GM18502 (cell line): ENCODE results near the gene P4HB.
A peak's percentile ranks its signal among the peaks of the same experiment; 100 is the strongest.

Experiments
- ATAC-seq: cut with Tn5 transposase; IDR thresholded peaks from one replicate; pipeline ENCODE4 v1.9.1; 2021; ENCODE audit warnings: mild to moderate bottlenecking; ENCODE audit not compliant: unreplicated experiment, poor library complexity

Gene P4HB

DNA sequence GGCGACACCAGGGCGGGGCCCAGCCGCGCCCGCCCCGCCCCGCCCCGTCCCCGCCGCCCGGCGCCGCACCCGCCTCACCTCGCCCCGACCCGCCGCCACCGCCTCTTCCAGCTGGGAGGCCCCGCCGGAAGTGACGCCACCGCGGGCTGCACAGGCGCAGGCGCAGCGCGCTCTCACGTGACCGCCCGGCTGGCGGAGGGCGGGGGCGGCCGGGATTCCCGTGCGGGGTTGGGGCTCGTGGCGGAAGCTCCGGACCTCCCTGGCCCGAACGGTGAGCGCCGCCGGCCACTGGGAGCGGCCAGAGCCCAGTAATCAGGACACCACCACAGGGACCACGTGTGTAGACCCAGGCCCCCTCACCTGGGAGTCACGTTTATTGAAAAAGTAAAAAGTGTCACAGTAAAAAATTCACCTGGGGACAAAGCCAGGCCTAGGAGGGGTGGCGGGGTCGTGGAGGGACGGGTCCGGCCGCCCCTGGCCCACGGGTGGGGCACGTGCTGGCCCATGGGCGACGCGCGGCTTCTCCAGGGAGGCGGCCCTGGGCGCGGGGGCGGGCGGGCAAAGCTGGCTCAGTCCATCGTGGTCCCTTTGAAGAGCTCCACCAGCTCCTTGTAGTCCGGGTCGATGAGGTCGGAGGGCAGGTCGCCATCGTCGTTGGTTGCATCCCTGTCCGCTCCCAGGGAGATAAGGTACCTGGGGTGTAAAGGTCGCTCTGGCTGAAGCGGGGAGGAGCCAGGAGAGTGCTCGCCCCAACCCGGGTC lies 27.0 kb downstream of the P4HB start, which contains the start of gene MCRIP1:
MCRIP1 (minus strand) TSS at position 132 of the 761 bp plus-strand sequence. CDS start 8,785 bp downstream, outside the sequence.
- peak; percentile 71 for ATAC-seq

DNA sequence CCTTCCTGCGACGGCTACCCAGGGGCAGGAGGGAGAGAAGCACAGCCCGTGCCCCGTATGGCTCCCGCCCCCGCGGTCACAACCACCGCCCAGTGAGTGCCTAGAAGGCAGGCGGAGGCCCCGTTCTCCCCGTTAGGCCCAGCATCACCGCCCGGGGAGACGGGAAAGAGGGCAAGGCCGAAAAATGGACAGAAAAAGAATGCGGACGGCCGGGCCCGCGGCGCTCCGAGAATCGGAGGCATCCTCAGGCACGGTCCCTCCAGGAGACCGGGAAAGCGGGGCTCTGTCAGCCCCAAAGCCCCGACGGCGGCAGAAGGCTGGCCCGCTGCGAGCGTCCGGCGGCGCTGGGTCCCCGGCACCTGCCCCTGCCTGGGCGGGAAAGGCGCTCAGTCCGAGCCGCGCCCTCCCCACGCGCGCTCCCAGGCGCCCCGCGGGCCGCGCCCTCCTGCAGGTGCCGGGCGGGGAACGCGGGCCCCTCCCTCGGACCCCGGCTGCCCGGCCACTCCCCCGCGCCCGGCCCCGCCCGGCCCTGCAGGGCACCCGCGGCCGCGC lies 27.7 kb downstream of the P4HB start:
- peak; percentile 67 for ATAC-seq

- peak; percentile 6 for ATAC-seq
These were observed 28.3 kb downstream of the P4HB start for GRCh38 chr17:81831957-81832607.

GRCh38 chr17:81831563-81831956 lies 28.8 kb downstream of the P4HB start:
- no peak for ATAC-seq

- no peak for ATAC-seq
These were observed 30.5 kb downstream of the P4HB start for GRCh38 chr17:81829858-81830257.

DNA sequence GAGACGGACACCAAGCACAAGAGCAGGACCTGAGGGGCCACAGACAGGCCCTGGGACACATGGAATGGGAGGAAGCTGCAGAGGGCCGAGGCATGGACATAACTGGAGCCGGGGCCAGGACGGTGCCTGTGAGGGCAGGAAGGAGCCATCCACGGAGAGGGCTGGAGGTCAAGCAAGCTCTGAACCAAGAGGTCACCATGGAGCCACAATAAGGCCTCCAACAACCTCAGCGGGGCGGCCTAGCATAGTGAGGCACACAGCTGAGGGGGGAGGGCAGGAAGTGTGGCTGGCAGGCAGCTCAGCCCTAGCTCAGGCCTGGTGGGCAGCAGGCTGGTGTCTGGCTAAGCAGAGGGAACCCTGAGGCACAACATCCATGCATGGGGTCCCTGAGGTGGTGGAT lies 31.7 kb downstream of the P4HB start:
- ATAC-seq: no peak

GRCh38 chr17:81825841-81826466 lies 34.4 kb downstream of the P4HB start:
- no peak for ATAC-seq

DNA sequence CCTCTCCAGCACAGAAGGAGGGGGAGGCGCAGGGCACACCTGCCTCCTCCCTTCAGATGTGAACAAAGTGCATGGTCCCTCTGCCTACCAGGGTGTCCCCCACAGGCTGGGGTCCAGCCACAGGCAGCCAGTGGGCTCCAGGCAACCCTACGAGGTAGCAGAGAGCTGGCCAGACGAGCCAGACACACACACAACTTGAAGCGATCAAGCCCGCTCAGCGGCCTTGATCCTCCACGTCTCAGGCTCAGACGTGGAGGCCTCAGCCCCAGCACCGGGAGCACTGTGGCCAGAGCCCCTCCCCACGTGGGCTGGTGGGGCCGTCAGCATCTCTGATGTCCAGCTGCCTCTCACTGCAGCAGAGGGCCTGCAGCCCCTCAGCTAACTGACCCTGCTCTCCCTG lies 35.7 kb downstream of the P4HB start:
- no peak for ATAC-seq

- no peak for ATAC-seq
These were observed 36.4 kb downstream of the P4HB start for GRCh38 chr17:81823820-81824550.

DNA sequence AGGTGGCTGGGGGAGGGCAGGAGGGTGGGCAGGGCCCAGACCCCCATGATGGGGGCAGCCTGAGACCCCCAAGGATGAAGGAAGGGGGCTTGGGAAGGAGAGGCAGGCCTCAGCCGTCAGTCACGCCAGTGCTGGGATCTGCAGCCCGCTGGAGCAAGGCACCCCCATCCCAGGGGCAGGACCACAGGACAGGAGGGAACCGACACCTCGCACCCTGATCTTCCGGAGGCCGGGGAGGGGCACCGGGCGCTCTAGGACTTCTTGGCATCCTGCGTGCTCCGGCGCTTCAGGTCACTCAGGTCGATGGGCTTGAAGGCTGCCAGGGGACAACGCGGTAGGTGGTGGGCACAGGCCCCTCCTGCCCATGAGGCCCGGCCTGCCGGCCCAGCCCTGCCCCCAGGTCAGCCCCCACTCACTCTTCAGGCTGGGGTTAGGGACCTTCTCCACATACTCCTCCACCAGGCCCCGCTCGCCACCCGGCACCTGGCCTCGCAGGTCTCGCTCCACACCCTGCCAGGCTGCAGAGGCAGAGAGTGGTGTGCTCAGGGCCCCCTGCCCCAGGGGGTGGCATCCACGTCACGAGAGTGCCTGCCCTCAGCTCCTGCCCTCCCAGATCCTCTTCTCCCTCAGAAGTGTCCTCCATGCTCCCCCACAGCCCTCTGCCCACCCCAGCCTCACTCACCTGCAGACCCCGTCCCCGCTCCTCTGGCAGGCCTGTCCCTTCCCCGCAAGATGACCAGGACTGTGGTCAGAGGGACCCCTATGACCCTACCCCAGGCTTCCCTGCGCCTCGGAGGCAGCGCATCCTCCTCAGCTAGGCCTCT lies 37.1 kb downstream of the P4HB start:
- no peak for ATAC-seq

DNA sequence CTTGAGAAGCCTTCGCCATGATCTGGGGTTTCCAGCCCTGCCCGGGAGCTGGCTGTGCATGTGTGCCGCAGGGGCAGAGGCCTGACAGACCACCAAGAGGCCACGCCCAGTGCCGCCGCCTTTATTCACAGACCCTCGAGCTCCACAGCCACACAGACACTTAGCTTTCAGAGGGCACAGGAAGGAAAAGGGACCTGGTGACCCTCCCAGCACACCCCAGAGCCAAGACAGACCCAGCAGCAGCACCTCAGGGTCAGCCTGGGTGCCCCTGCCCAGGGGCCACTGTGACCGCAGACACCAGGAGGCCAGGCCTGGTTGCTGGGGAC lies 38.1 kb downstream of the P4HB start:
- no peak for ATAC-seq

DNA sequence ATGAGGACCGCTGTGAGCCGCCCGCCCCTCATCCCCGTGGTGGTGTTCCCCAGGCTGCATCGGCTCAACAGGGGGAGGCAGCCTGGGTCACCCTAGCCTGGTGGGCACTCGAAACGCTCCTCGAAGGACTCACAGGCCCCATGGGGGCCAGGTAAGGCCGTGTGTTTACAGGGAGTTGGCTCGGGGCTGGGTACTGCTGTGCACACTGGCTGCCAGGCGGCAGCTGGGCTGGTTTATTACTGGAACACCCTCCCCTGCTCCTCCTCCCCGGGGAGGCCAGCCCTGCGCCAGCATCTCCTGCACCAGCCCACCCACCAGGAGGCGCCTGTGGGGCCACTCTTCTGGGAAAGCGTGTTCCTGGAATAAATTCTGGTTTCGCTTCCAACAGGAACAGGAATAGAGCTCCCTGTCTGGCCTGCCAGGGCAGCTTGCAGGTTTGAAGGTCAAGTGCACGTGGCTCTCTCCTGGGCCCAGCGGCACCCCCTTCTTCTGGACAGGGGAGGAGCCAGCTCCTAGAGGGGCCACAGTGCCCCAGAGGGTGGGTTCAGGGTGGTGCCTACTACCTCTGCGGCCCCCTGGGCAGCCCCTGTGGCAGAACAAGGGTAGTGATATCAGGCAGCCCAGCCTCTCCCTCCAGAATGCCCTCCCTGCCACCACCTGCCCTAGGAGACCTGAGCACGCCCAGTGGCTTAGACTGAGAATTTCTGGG lies 38.6 kb downstream of the P4HB start:
- ATAC-seq: no peak

GRCh38 chr17:81821147-81821546 lies 39.2 kb downstream of the P4HB start:
- no peak for ATAC-seq

DNA sequence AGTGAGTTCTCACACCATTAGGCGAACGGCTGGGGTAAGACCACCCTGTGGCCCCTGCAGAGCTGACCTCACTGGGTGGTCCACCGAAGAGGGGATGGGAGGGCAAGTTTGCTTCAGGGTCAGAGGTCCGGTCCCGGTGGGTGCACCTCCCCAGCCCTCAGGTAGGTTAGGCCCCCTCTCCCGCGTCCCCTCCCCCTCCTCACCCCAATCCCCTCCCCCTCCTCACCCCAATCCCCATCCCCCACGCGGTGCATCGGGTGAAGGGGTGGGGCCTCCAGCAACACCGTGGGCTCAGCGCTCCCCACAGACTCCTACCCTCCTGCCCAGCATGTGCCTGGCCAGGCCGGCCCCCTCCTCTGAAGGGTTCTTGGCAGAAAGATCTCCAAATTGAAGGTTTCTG lies 40.6 kb downstream of the P4HB start:
- no peak for ATAC-seq

DNA sequence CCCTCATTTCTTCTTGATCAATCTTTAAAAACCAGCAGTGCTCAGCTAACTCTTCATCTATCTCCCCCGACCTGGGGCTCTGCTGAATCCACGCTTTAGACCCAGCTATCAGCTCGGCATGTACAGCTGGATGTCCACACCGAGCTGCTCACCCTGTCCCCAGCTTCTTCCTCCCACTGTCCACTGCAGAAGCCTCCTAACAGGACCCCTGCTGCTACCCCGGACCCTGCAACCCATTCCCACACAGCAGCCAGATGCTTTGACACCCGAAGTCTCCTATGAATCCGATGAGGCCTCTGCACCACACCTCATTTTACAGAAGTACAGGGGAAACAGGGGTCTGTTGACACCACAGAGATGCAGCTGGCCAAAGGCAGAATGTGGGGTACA lies 42.6 kb downstream of the P4HB start:
- ATAC-seq: no peak

DNA sequence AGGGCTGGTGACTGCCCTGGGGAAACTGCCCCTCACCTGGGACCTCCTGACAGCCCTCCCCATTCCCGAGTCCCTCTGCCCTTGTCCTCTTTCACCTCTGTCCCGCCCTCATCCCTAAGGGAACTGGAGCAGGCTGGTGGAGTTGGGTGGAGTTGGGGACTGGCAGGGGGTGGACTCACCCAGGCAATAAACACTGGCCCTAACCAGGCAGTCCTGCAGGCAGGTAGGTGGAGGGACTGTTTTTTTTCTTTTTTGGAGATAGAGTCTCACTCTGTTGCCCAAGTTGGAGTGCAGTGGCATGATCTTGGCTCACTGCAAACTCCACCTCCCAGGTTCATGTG lies 44.7 kb downstream of the P4HB start:
- ATAC-seq: no peak

DNA sequence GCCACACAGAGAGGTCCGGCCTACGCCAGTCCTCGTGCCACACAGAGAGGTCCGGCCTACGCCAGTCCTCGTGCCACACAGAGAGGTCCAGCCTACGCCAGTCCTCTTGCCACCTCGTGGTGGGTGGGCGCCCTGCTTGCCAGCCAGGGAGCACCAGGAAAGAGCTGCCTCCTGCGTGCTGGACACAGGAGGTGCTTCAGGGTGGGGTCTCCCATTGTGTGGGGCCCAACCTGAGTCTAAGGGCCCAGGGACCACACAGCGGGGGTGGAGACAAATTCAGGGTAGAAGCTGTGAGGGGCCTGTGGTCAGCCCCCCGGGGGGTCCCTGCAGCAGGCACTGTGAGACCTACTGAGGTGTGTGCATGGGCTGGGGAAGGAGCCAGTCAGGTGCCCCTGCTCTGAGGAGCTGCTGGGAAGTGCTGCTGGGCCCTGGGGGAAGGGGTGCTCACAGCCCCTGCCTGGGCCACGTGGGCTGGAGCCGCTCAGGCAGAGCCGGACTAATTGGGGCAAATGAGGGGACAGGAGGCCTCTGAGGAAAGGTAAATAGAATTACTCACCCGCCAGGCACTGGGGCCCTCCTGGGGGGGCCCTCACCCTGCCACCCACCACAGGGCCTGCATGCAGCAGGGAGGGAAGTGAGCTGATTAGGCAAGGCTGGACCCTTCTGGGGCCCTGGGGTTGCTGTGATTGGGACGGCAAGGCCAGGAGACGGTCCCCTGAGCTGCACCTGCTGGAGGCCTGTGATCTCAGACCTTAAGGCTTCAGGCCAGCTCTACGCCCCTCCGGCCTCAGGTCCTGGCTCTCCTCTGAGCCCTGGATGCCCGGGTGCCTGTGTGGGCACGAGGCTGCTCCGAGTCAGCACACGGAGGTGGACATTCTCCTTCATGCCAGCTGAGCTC lies 45.3 kb downstream of the P4HB start:
- ATAC-seq: no peak
